Activated CD8-positive, alpha-beta memory T cell treated with anti-CD3 and anti-CD28 coated beads for 36 hours (primary cell): Measurements from ENCODE around the gene SPATS2L. TPM values are rescaled to one million over a fixed set of nuclear protein-coding genes. Genes with fewer than 3 reads are reported as not detected.
"Not testable (repeated sequence)": the region's sequence is repeated elsewhere in the genome, so short reads cannot be mapped to it uniquely, and the experiment has no call there.

Experiments
- CTCF ChIA-PET: fragments of 350-600 bp; sonication (Branson Sonifier 250); formaldehyde crosslinking; loops from one replicate; lab custom pipeline; 2021; ENCODE audit warnings: antibody characterized with exemption; lab: Charles Lee
- POLR2A ChIA-PET: fragments of 350-600 bp; sonication (Branson Sonifier 250); formaldehyde crosslinking; loops from one replicate; lab custom pipeline; 2021; ENCODE audit warnings: antibody characterized with exemption; lab: Charles Lee
- total RNA-seq, 2 experiments: library from RNA; stranded (reverse); gene quantifications; one replicate each; pipeline ENCODE4 v1.2.3, GENCODE V29; 2021

Gene SPATS2L
- total RNA-seq, 2 experiments from 2014 or later, result 14.1 to 17.7 TPM

DNA sequence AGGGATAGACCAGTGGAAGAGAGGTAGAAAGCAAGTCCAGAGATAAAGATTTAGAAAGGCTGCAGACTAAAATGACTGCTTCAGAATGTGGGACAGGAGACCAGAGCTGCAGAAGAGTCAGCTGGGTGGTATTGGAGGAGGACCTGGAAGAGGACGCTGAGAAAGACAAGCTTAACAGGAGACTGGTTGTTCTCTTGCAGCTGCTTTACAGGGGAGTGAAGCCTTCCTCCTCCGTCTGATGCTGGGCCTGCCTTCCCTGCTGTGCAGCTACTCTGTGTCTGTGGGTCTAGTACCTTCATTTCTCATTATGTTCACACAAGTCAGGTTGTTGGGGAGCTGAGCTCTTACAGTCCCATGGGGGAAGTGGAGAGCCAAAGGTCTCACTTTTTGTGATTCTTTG is 35.7 kb downstream of the SPATS2L start:
- POLR2A ChIA-PET, result no interaction called here
- CTCF ChIA-PET, result no interaction called here

DNA sequence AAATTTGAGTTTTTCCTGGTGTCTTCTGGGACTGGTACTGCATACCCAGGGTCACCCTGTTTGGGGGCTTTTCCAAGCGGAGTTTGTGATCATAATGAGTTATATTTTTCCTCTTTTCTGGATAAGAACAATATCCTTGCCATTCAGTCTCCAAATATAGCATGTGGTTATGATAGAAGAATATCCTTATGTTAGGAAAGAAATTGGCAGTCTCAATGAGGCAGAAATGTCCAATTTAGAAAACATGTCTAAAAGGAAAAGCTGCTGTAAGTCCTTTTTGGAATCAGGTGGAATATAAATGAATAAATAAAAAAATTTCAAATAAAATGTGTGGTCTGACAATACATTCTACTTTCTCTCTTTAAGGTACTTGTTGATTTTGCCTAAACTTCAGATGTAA is 36.2 kb downstream of the SPATS2L start:
- ChIA-PET POLR2A (no interaction called here), CTCF (no interaction called here)

DNA sequence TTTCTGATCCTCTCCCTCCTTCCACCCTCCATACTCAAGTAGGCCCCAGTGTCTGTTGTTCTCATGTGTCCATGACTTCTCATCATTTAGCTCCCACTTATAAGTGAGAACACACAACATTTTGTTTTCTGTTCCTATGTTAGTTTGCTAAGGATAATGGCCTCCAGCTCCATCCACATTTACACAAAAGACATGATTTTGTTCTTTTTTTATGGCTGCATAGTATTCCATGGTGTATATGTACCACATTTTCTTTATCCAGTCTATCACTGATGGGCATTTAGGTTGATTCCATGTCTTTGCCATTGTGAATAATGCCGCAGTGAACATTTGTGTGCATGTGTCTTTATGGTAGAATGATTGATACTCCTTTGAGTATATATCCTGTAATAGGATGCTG is 37.7 kb downstream of the SPATS2L start:
- CTCF ChIA-PET, POLR2A ChIA-PET: not testable (repeated sequence)

DNA sequence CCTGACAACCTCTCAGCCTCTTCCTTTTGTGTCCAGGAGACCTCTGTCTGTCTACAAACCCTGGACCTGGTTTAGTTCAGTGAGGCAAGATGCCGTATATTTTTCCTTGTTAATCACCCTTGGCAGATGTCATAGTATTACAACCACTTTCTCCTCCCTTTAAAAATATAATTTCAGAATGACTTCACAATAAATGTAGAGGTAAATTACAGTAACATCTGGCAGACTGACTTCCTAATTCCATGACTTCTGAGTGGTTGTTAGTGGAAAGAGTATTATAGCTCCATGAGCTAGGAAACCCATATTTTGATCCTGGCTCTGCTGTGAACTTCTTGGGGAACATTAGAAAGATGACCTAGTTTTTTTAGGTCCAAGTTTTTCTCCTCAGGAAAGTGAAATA is 39.5 kb downstream of the SPATS2L start:
- ChIA-PET CTCF (no interaction called here), POLR2A (no interaction called here)

DNA sequence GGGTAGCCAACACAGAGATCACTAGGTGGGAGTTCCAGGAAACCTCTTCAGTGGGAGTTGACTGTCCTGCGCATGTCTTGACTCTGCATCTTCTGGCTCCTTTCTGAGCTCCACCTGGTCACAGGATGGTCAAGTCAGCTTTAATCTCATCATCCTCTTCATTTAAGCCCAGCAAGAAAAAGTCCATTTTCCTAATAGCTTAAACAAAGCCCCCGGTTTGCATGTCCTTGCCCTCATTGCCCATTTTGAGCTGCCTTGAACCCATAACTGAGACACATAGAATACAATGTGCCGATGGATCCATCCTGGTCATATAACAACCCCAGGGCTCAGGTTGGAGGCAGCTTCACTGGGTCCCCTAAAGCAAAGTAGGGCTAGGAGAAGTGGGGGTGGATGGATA is 40.8 kb downstream of the SPATS2L start:
- ChIA-PET CTCF (no interaction called here), POLR2A (no interaction called here)

DNA sequence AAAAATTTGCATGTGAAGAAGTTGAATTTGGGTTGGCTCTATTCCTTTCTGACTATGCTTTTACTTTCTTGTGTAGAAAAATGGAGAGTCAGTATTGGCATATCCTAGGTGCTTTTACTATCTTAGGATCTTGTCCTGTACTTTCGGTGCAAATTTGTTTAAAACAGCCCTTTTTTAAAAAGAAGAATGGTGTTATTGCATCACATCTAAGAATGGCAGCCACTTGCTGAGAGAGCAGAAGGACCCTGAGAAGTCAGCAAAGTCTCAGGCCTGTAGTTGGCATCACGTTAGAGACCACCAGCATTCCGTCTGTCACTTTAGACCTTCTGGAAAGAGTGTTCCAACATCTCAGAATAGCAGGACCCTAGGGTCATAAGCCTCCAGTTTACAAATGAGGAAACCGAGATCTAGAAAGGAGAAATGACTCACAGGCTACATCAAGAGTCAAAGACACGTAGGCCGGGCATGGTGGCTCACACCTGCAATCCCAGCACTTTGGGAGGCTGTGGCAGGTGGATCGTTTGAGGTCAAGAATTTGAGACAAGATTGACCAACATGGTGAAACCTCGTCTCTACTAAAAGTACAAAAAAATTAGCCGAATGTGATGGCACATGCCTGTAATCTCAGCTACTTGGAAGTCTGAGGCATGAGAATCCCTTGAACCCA is 42.5 kb downstream of the SPATS2L start:
- POLR2A ChIA-PET, result interaction anchor here (0.7 kb wide), 1 partner anchor 373 kb away, joined by 5 read pairs; no protein-coding TSS in a partner anchor
- CTCF ChIA-PET, result no interaction called here

DNA sequence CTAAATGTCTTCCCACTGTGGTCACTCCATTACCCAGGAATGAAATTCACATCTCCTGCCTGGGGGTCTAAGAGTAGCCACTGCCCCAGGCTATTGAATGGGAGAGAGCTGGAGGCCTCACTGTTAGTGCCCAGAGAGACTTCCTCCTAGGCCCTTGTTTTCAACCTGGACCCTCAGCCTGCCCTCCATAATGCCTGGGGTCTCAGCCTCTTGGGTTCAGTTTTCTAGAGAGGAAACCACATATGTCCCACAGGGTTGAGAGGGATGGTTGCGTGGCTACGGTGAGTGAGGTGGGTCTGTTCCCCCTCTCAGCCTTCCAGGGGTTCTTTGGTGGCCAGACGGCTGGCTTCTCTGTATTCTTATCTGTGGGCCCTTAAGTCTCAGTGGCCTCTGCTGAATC is 43.4 kb downstream of the SPATS2L start:
- ChIA-PET CTCF (no interaction called here), POLR2A (no interaction called here)

DNA sequence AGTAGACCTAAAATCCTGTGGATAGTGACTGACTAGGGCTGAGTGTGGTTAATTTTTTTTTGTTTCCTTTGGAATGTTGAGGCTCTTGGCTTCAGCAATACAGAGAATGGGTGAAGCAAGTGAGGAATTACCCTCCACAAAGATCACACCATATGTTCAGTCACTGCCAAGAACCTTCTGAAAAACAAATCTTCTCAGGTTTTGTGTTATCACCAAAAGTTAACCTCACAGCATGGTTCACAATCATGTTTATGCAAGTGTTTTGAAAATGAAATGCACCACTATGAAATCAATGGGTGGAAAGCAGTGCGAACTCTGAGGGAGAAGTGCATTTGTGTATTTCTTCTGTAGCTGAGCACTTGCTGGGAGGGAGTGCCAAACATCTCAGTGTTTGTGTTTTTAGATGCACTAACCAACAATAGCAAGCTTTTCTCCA is 44.4 kb downstream of the SPATS2L start:
- POLR2A ChIA-PET, result no interaction called here

DNA sequence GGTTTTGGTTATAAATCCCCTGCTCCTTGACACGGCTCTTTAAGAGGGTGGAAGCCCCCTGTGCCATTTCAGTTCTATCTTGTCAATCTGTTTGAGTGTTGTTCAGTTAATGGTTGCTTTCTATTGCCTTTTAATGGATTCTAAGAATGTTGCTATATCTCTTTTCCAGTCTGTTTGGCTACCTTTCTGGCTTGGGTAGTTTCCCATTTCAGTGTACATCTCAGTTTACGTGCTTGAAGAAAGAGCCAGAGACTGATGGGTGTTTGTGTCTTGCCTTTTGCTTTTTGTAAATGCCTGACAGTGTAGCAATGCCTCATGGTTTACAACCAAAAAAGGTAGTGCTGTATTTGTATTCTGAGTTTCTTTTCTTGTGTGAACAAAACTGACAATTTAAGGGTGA is 45.3 kb downstream of the SPATS2L start:
- CTCF ChIA-PET, result interaction anchor here (0.6 kb wide), 1 partner anchor 34 kb away, joined by 3 read pairs; no protein-coding TSS in a partner anchor
- POLR2A ChIA-PET, result no interaction called here

More for the DNA sequence above, 44.4 kb downstream of the SPATS2L start:
- CTCF ChIA-PET, result interaction anchor here (0.6 kb wide), 1 partner anchor 35 kb away, joined by 3 read pairs; no protein-coding TSS in a partner anchor

DNA sequence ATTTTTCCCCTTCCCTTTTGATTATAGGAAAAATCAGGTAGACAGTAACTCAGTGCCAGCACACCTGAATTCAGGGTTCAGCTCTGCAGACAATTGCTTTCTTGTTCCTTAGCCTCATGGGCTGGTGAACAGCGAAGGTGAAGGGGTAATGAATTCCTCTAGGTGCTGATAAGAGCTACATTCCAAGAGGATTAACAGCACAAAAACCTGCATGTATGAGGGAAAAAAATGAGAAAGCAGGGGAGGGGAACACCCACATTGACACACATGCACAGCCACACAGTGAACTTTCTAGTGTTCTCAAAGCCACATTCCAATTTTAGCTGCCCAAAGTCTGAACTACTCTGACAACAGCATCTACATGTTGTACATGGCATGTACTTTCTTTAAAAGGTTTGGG is 46.1 kb downstream of the SPATS2L start:
- POLR2A ChIA-PET, result no interaction called here
- CTCF ChIA-PET, result no interaction called here

DNA sequence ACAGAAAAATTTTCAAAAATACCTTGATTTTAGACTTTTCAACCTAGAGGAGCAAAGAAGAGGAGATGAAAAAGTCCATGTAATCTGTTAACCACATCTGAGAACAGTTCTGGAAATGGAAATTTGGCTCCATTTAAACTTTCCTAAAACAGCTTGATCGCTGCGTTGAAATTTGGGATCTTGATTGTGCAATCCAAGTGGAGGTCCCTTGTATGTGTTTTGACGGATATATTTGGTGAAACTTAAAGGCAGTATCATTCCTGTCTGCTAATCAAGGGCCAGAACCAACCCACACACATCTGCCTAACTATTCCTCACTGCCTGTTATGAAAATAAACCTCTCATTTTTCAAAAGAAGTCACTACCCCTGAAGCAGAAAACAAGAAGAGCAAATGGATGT is 46.6 kb downstream of the SPATS2L start:
- CTCF ChIA-PET, result no interaction called here
- POLR2A ChIA-PET, result no interaction called here

DNA sequence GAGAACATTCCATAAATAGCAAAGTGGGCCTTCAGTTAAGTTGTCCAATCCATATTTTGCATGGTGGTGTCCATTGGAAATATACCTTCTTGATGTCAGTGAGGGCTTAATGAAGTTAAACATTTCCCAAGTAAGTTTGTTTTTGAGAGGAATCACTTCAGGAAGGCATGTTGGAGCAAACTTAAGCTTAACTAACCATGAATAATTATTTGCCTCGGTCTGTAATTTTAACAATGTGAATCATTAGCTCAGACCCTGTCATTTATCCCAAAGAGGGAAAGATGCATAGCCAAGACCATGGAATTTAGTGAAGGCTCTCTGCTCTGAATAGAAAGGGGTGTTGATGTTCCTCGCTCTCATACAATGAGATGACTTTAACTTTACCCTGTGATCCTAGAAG is 47.4 kb downstream of the SPATS2L start:
- ChIA-PET CTCF (no interaction called here), POLR2A (no interaction called here)

DNA sequence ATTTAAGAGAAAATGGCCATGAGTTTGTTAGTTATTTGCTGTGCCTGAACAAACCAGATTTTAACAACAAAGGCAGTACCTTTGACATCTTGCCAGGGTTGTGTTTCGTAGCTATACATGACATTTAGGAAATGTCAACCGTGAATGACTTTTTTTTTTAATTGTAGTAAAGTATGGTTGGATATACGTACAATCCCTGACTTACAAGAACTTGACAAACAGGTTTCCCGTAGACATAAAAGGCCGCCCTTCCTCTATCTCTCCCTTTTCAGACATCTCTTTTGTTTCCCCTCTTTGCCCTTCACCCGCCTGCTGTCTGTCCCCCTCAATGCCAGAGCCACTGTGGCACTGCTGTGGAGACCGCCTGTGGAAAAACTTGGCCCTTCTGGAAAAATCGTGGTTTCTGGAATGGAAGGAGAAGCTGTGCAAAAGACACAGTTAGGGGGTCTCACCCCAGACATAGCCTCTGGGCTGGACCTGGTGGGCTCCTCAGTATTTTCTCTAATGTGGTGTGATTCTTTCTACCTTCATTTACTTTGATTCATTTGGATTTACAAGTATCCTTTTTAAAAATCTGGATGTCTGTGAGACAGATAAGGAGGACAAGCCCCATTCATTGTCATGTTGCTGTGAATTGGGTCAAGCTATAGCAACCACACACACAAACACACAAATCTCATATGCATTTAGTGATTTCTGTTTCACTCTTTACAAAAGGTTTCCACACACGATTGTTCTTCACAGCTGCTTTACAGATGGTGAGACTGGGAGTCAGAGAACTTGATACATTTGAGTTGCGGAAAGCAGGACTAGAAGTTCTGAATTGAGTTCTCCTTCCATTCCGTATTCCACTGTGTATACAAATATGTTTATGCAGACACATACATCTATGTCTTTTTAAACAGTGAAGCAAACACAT is 48.6 kb downstream of the SPATS2L start:
- POLR2A ChIA-PET, result no interaction called here
- CTCF ChIA-PET, result no interaction called here

DNA sequence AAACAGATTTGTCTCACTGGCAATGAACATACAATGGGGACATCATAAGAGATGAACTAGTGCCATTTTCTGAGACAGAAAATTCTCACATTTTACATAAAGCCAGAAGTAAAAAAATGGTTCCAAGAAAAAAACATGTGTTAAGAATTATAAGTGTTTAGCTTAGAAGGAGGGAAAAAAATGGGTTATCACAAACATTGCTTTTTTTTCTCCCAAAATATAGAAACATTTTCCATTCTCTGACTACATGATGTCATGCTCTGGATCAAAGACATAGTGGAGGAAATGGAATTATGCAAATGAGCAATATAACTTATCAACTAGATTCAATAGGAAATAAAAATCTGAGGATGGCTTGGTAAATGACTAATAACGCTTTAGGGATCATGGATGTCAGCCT is 49.8 kb downstream of the SPATS2L start:
- POLR2A ChIA-PET, result no interaction called here
- CTCF ChIA-PET, result no interaction called here

DNA sequence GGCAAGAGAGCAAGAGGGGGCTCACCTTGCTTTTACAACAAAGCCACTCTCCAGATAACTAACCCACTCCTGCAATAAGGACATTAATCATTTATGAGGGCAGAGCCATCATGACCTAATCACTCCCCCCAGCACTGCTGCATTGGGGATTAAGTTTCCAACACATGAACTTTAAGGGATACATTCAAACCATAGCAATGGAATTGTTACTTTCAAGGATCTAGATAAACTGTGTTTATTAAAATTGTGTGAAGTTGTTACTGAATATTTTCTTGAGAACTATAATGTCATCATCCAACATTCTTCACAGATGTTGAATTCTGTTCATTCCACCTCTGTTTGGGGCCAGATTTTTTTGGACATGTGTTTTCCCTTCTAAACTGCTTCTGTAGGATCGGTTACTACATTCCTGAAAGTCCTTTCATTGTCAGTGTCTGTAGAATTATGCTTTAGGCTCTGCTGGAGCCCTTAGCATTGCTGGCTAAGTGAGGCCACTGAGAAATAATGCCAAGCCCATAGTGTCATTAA is 50.4 kb downstream of the SPATS2L start:
- CTCF ChIA-PET, result no interaction called here
- POLR2A ChIA-PET, result no interaction called here

DNA sequence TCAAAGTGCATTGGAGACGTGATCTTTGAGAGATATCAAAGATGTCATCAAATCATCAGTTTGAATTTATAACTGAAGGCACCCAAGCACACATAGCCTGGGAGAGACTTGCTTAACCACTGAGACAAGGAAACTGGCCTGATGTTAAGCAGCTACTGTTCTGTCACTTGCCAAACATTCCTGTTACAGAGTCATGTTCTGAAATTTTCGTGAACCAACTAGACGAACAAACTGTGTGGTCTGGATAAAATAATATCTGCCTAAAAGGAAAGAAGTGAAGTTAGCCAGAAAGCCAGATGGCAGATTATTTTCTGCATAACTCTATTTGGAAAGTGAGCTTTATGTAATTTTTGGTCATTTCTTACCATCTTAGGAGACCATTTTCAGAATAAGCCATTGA is 51.4 kb downstream of the SPATS2L start:
- CTCF ChIA-PET, result no interaction called here
- POLR2A ChIA-PET, result no interaction called here

DNA sequence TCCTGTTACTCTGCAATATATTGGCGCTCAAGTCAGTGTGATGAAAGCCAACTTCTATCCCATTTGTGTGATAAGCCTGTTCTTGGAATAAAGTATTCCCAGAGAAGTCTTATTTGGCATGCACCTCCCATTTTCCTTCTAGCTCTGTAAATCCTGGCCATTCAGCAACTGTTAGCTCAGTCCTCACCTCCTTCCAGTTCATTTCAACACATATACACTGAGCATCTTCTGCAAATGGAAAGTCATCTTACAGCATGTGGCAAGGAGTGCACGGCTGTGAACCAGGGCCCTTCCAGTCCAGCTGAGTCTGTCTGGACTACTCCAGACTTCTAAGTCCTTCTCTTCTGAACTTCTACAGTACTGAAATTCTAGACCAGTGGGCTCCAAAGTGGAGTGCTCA is 53.1 kb downstream of the SPATS2L start:
- ChIA-PET CTCF (no interaction called here), POLR2A (no interaction called here)

DNA sequence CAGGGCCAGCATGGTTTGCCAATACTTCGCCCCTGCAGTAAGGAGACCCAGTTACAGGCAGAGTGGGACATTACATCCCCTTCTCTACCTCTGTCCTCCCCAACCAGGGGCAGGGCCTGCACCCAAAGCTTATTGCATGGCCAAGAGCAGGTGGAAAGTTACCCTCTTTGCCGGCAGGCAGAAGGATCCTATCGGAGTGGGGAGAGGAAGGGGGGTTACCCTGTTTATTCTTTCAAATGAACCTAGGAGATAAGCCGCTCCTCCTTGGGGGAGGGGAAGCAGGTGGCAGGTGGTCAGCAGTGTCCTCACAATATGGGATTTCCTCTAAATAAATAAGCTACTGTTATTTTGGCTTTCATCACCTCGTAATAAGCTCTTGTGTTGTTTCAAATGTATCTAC is 53.9 kb downstream of the SPATS2L start:
- CTCF ChIA-PET, result no interaction called here

DNA sequence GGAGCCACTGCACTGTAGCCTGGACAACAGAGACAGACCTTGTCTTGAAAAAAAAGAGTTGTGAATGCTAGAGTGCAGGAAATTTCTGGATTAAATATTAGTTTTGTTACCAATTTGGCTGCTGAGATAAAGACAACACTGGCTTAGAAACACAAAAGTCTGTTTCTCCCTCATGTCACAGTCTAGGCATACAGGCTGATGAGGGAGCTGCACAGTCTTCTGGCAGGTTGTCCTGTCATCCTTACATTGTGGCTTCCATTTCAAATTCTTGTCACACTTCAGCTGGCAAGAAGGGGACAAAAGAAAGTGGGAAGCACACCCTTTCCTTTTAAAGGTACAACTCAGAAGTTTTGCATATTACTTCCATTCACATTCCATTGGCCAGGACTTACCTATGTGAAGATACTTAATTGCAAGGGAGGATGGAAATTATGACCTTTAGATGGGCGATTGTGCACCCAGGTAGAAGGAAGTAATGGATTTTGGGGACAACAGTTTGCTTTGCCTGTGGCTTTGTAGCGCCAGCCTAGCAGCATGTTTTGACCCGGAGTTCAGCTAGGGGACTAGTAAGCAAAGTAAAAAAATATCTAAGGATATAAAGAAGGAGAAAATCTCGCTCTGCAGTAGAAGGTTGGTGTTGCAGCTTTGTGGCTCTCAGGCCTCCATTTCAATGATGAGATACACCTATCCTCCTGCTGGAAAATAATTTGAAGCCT is 55.9 kb downstream of the SPATS2L start:
- ChIA-PET CTCF (interaction anchor here (1.3 kb wide), 1 partner anchor 12 kb away, joined by 3 read pairs; no protein-coding TSS in a partner anchor), POLR2A (no interaction called here)

More for the DNA sequence above, 53.9 kb downstream of the SPATS2L start:
- POLR2A ChIA-PET, result no interaction called here

DNA sequence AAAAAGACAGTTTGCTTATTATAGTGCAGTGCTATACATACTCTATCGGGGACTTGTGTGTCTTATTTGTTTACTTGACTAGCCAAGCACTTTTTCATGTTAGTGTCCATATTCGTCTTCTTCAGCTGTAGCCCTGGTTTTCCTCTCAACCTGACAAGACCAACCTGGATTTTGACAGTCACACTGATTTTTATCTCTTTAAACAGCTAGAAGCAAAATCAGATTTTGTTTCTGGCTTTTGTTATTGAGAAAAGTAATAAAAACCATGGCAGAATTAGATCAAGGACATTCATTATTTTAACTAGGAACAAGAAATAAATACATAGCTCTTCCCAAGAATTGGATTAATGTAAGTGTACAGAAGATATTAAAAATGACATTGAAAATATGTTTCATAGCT is 56.8 kb downstream of the SPATS2L start:
- ChIA-PET POLR2A (no interaction called here), CTCF (no interaction called here)
